GM13977 (cell line): ENCODE data around the gene HSPB3.
"Not testable (repeated sequence)": the region's sequence is repeated elsewhere in the genome, so short reads cannot be mapped to it uniquely, and the experiment has no call there.

Experiments
- DNase-seq: peaks from one replicate; pipeline ENCODE4 v3.0.0; 2012; ENCODE audit warnings: low spot score
- in situ Hi-C: fragments of 300-500 bp; cut with MboI; formaldehyde crosslinking; loops from one replicate; pipeline ENCODE4 v1.12.0; 2022; ENCODE audit warnings: low sequenced_read_pairs, low pct_unique_long_range_greater_than_20kb, mixed read lengths, inconsistent platforms; ENCODE audit not compliant: unreplicated experiment
- TF ChIP-seq, protein P1 (sequence below): IDR thresholded peaks from 2 replicates; pipeline ENCODE4 v1.5.1; 2012; ENCODE audit warnings: mild to moderate bottlenecking, control low read depth; ENCODE audit not compliant: insufficient read depth; ENCODE audit errors: extremely low read depth, missing control alignments

Gene HSPB3

GRCh38 chr5:54419573-54420423 is 35.7 kb upstream of the HSPB3 start:
- TF ChIP-seq, protein P1, sequence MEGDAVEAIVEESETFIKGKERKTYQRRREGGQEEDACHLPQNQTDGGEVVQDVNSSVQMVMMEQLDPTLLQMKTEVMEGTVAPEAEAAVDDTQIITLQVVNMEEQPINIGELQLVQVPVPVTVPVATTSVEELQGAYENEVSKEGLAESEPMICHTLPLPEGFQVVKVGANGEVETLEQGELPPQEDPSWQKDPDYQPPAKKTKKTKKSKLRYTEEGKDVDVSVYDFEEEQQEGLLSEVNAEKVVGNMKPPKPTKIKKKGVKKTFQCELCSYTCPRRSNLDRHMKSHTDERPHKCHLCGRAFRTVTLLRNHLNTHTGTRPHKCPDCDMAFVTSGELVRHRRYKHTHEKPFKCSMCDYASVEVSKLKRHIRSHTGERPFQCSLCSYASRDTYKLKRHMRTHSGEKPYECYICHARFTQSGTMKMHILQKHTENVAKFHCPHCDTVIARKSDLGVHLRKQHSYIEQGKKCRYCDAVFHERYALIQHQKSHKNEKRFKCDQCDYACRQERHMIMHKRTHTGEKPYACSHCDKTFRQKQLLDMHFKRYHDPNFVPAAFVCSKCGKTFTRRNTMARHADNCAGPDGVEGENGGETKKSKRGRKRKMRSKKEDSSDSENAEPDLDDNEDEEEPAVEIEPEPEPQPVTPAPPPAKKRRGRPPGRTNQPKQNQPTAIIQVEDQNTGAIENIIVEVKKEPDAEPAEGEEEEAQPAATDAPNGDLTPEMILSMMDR, result peak; percentile 57
- in situ Hi-C loops, result not testable (repeated sequence)
- DNase-seq, result peak; percentile 65

- in situ Hi-C loops, DNase-seq: not testable (repeated sequence)
Observed at GRCh38 chr5:54420511-54420910, 35.0 kb upstream of the HSPB3 start.

GRCh38 chr5:54421976-54422375 is 33.5 kb upstream of the HSPB3 start:
- in situ Hi-C loops, result no loop called here
- TF ChIP-seq, protein P1, result no peak
- no peak for DNase-seq

DNA sequence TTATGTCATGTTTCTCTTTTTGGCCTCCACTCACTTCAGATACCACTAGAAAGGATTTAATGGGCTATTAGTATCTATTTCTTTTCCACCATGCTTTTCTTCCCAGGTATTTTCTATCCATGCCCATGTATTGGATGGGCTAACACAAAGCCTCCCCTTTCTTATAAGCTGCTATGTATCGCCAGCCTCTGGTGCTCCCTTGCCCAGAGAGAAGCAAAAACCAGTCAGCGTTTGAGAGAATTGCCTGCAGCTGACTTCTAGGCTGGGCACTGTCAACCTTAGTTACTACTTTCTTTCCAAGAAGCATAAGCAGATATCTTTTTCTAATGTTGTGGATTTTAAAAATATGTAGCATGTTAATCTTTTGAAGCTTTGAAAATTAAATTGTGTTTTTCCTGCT is 30.2 kb upstream of the HSPB3 start:
- no peak for DNase-seq
- TF ChIP-seq, protein P1, result no peak
- in situ Hi-C loops, result no loop called here

GRCh38 chr5:54426209-54426608 is 29.3 kb upstream of the HSPB3 start:
- in situ Hi-C loops, result no loop called here
- TF ChIP-seq, protein P1, result no peak
- no peak for DNase-seq

GRCh38 chr5:54434650-54435049 is 20.8 kb upstream of the HSPB3 start:
- DNase-seq, in situ Hi-C loops: not testable (repeated sequence)

- in situ Hi-C loops, result no loop called here
- no peak for DNase-seq
- TF ChIP-seq, protein P1, result no peak
Observed at GRCh38 chr5:54438620-54439389, 16.7 kb upstream of the HSPB3 start.
